ENCODE data around the gene MED16.

MED16 gene

GRCh38 chr19:927351-927779 is 34.4 kb upstream of the MED16 start:
- no peak for DNase-seq

GRCh38 chr19:926589-927350 is 33.8 kb upstream of the MED16 start:
- peak in 1 of 2 donors; percentile 64 for DNase-seq

- no peak for DNase-seq
Measured at GRCh38 chr19:926323-926588, 33.3 kb upstream of the MED16 start.

GRCh38 chr19:925526-926322 is 32.7 kb upstream of the MED16 start, which contains the start of gene ARID3A:
Gene ARID3A (plus strand): TSS chr19:926035. CDS start chr19:929529, 3,494 bp downstream.
- DNase-seq = peak; percentile 64 to 91

GRCh38 chr19:925087-925525 is 32.1 kb upstream of the MED16 start:
- peak in 1 of 2 donors; percentile 35 for DNase-seq

- no peak for DNase-seq
Measured at GRCh38 chr19:924553-925086, 31.6 kb upstream of the MED16 start.

GRCh38 chr19:920051-920864 is 27.3 kb upstream of the MED16 start:
- no peak for DNase-seq

- no peak for DNase-seq
Measured at GRCh38 chr19:919199-920050, 26.4 kb upstream of the MED16 start.

GRCh38 chr19:918481-919198 is 25.7 kb upstream of the MED16 start:
- no peak for DNase-seq

GRCh38 chr19:918152-918437 is 25.1 kb upstream of the MED16 start:
- DNase-seq = no peak

- DNase-seq = peak in 1 of 2 donors; percentile 16
Measured at GRCh38 chr19:917323-918151, 24.6 kb upstream of the MED16 start, which contains the start of gene KISS1R. Gene KISS1R (plus strand): TSS chr19:917333. CDS start chr19:917503, 170 bp downstream.

GRCh38 chr19:916645-917322 is 23.8 kb upstream of the MED16 start:
- no peak for DNase-seq

GRCh38 chr19:913080-913748 is 20.2 kb upstream of the MED16 start, which contains the start of gene R3HDM4:
Gene R3HDM4 (minus strand): TSS chr19:913219. CDS start chr19:913157, 62 bp downstream.
- DNase-seq = peak in 1 of 2 donors; percentile 55

GRCh38 chr19:912181-913079 is 19.4 kb upstream of the MED16 start:
- no peak for DNase-seq

- no peak for DNase-seq
Measured at GRCh38 chr19:911197-912033, 18.4 kb upstream of the MED16 start.

GRCh38 chr19:907183-907853 is 14.3 kb upstream of the MED16 start:
- peak; percentile 20 to 57 for DNase-seq

- no peak for DNase-seq
Measured at GRCh38 chr19:906480-906879, 13.5 kb upstream of the MED16 start.

All from bone marrow (tissue), 2 donors.